Measurements from ENCODE around the gene GJD3.
"Not testable (repeated sequence)": the region's sequence is repeated elsewhere in the genome, so short reads cannot be mapped to it uniquely, and the experiment has no call there.

DNA sequence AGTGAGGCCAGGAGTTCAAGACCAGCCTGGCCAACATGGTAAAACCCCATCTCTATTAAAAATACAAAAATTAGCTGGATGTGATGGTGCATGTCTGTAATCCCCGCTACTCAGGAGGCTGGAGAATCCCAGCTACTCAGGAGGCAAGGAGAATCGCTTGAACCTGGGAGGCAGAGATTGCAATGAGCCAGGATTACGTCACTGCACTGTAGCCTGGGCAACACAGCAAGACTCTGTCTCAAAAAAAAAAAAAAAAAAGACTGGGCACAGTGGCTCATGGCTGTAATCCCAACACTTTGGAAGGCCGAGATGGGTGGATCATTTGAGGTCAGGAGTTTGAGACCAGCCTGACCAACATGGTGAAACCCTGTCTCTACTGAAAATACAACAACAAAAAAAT lies 45.0 kb upstream of the GJD3 start:
- TF ChIP-seq, protein P1, sequence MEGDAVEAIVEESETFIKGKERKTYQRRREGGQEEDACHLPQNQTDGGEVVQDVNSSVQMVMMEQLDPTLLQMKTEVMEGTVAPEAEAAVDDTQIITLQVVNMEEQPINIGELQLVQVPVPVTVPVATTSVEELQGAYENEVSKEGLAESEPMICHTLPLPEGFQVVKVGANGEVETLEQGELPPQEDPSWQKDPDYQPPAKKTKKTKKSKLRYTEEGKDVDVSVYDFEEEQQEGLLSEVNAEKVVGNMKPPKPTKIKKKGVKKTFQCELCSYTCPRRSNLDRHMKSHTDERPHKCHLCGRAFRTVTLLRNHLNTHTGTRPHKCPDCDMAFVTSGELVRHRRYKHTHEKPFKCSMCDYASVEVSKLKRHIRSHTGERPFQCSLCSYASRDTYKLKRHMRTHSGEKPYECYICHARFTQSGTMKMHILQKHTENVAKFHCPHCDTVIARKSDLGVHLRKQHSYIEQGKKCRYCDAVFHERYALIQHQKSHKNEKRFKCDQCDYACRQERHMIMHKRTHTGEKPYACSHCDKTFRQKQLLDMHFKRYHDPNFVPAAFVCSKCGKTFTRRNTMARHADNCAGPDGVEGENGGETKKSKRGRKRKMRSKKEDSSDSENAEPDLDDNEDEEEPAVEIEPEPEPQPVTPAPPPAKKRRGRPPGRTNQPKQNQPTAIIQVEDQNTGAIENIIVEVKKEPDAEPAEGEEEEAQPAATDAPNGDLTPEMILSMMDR (conservative IDR thresholded peaks at IDR 0.05; ENCODE audit: low read length), result not testable (repeated sequence)
- TF ChIP-seq EZH2phosphoT487 (IDR thresholded peaks at IDR 0.05; ENCODE audit: borderline replicate concordance), result not testable (repeated sequence)
